HepG2 (cell line): ENCODE results near the gene GFAP. TPM values are rescaled to one million over a fixed set of nuclear protein-coding genes. Genes with fewer than 3 reads are reported as not detected.

Experiments
- CBFB ChIP-seq: sonication (generic); formaldehyde crosslinking; IDR thresholded peaks from 2 replicates; pipeline ENCODE4 v1.4.0; 2020; ENCODE audit warnings: missing genetic modification reagents
- ETS1 ChIP-seq: sonication (generic); formaldehyde crosslinking; IDR thresholded peaks from 2 replicates; pipeline ENCODE4 v1.4.0; 2020; ENCODE audit warnings: missing genetic modification reagents
- FOSL2 ChIP-seq: sonication (generic); formaldehyde crosslinking; IDR thresholded peaks from 2 replicates; pipeline ENCODE4 v1.4.0; 2020; ENCODE audit warnings: missing genetic modification reagents
- FOXA3 ChIP-seq: IDR thresholded peaks from 2 replicates; pipeline ENCODE4 v1.6.1; 2016; ENCODE audit warnings: missing genetic modification reagents, missing compliant biosample characterization
- GABPB1 ChIP-seq: IDR thresholded peaks from 2 replicates; pipeline ENCODE4 v1.6.1; 2016; ENCODE audit warnings: mild to moderate bottlenecking, missing genetic modification reagents, moderate library complexity, missing compliant biosample characterization
- GTF3A ChIP-seq: sonication (generic); formaldehyde crosslinking; conservative IDR thresholded peaks from 2 replicates; pipeline ENCODE4 v1.4.0; 2020; ENCODE audit warnings: mild to moderate bottlenecking, missing genetic modification reagents
- MAFK ChIP-seq, 2 experiments: IDR thresholded peaks in 1 of 2; conservative IDR thresholded peaks in 1 of 2; 2 replicates each; pipeline ENCODE4 v1.6.1; 2011; ENCODE audit warnings: improper control_type of control experiment in 2 of 2, low read length in 2 of 2
- NFATC3 ChIP-seq: sonication (generic); formaldehyde crosslinking; IDR thresholded peaks from 2 replicates; pipeline ENCODE4 v1.5.1; 2020; ENCODE audit warnings: mild to moderate bottlenecking, missing genetic modification reagents
- NFYB ChIP-seq: sonication (generic); formaldehyde crosslinking; IDR thresholded peaks from 2 replicates; pipeline ENCODE4 v1.4.0; 2020; ENCODE audit warnings: missing genetic modification reagents
- NRL ChIP-seq: sonication (generic); formaldehyde crosslinking; IDR thresholded peaks from 2 replicates; pipeline ENCODE4 v1.5.0; 2020; ENCODE audit warnings: missing genetic modification reagents, mild to moderate bottlenecking, moderate library complexity, borderline replicate concordance
- POGZ ChIP-seq: sonication (generic); formaldehyde crosslinking; IDR thresholded peaks from 2 replicates; pipeline ENCODE4 v1.4.0; 2020; ENCODE audit warnings: mild to moderate bottlenecking, missing genetic modification reagents
- RFXANK ChIP-seq: IDR thresholded peaks from 2 replicates; pipeline ENCODE4 v1.6.1; 2016
- RFXAP ChIP-seq: sonication (generic); formaldehyde crosslinking; IDR thresholded peaks from 2 replicates; pipeline ENCODE4 v1.4.0; 2020; ENCODE audit warnings: missing genetic modification reagents, borderline replicate concordance
- RORA ChIP-seq: sonication (generic); formaldehyde crosslinking; IDR thresholded peaks from 2 replicates; pipeline ENCODE4 v1.5.0; 2020; ENCODE audit warnings: mild to moderate bottlenecking, missing genetic modification reagents, moderate library complexity
- SMAD1 ChIP-seq: sonication (generic); formaldehyde crosslinking; IDR thresholded peaks from 2 replicates; pipeline ENCODE4 v1.4.0; 2020; ENCODE audit warnings: missing genetic modification reagents, low read depth, mild to moderate bottlenecking, borderline replicate concordance
- ZNF230 ChIP-seq: sonication (generic); formaldehyde crosslinking; IDR thresholded peaks from 2 replicates; pipeline ENCODE4 v1.4.0; 2020; ENCODE audit warnings: mild to moderate bottlenecking, missing genetic modification reagents
- ZNF263 ChIP-seq: sonication (generic); formaldehyde crosslinking; IDR thresholded peaks from 2 replicates; pipeline ENCODE4 v1.4.0; 2020; ENCODE audit warnings: missing genetic modification reagents
- ZNF296 ChIP-seq: sonication (generic); formaldehyde crosslinking; conservative IDR thresholded peaks from 2 replicates; pipeline ENCODE4 v1.5.0; 2020; ENCODE audit warnings: mild to moderate bottlenecking, missing genetic modification reagents
- ZNF704 ChIP-seq: sonication (generic); formaldehyde crosslinking; IDR thresholded peaks from 2 replicates; pipeline ENCODE4 v1.8.1; 2023; ENCODE audit warnings: mild to moderate bottlenecking, inconsistent platforms, moderate library complexity, missing genetic modification reagents, borderline replicate concordance
- polyA plus RNA-seq, 8 experiments: library from polyadenylated mRNA; depleted of rRNA in 3 of 8; stranded (reverse) in 7 of 8; unstranded in 1 of 8; fragments of >200 nt; fragmentation: Illumina TruSeq in 4 of 8; extraction: Trizol in 4 of 8; gene quantifications; 2 replicates each; pipeline versions ENCODE4 v1.2.1 to v1.2.3, GENCODE V29; 2011 to 2016; ENCODE audit warnings: low read depth in 4 of 8, missing spikeins in 1 of 8, mixed read lengths in 1 of 8; ENCODE audit not compliant: insufficient read depth in 1 of 8
- total RNA-seq, 5 experiments: library from RNA; depleted of rRNA; stranded (reverse); fragments of >200 nt; fragmentation: Illumina TruSeq; extraction: Trizol; gene quantifications; 2 replicates each; pipeline ENCODE4 v1.2.3, GENCODE V29; 2016; ENCODE audit warnings: low read depth in 1 of 5
- TF ChIP-seq, protein P1 (sequence below): sonication (generic); formaldehyde crosslinking; IDR thresholded peaks from 2 replicates; pipeline ENCODE4 v1.4.0; 2020; ENCODE audit warnings: missing genetic modification reagents, mild to moderate bottlenecking, borderline replicate concordance
- TF ChIP-seq, protein P2 (sequence below): sonication (generic); formaldehyde crosslinking; IDR thresholded peaks from 2 replicates; pipeline ENCODE4 v1.4.0; 2020; ENCODE audit warnings: missing genetic modification reagents
- TF ChIP-seq, protein P3 (sequence below): sonication (generic); formaldehyde crosslinking; IDR thresholded peaks from 2 replicates; pipeline ENCODE4 v1.8.0; 2022; ENCODE audit warnings: mild to moderate bottlenecking, missing genetic modification reagents

The GFAP gene
- total and polyA plus RNA-seq, 2 of the 13 experiments (the other 11 are each of a cell fraction or from before 2014, with no cell fraction given): 0.11 to 0.29 TPM

DNA sequence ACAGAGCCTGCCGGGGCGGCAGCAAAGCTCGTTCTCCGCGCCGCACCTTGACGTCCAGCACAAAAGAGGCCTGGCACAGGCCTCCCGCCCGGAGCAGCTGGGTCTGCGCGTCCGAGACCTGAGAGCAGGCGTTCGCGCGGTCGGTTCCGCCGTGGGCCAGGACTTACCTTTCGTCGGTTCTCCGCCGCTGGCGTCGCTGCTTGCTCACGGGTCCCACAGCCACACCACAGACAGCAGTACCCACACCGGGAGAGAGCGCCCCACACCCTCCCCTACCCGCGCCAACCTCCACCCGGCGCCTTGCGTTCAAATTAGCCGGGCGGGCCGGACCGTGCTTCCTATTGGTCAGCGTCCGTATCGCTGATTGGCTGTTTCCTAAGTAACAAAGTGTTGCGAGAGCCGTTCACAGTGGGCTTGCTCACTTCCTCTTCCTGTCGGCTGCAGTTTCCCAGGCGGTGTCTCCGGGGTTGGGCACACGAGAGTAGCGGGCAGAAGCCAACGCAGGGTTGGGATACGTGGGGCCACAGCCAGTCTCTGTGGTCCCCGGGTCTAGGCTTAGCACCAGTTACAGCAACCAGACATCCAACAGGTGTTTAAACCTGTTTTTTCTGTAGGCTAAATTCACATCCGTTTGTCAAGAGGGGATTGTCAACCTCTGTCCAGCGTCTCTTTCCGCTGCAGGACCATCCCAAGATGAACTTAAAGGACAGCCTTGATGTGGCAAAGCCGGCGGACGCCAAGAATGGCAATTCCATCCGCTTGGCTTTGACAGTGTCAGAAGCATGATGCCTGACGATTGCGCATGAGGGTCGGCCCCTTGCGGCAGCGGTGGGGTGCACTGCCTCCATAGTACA is 32.4 kb upstream of the GFAP start, which contains the start of gene KIF18B (continued):
- TF ChIP-seq GABPB1 (CRISPR knock-in tag) (peak; percentile 95), NFYB (CRISPR knock-in tag) (peak; percentile 95), FOXA3 (CRISPR knock-in tag) (peak; percentile 24; the same call in 1 of the 2 replicates), ZNF263 (0 out of 2 replicates have a peak, but pooled peaks have one; percentile 13), ZNF230 (peak; percentile 56; the same call in 1 of the 2 replicates), NFATC3 (no peak; the same call in 1 of the 2 replicates), SMAD1 (no peak), POGZ (peak; percentile 69; the same call in 1 of the 2 replicates), ZNF296 (0 out of 2 replicates have a peak, but pooled peaks have one; percentile 41), CBFB (CRISPR knock-in tag) (no peak; the same call in 1 of the 2 replicates), RFXAP (peak; percentile 82; the same call in 1 of the 2 replicates), RORA (CRISPR knock-in tag) (no peak; the same call in 1 of the 2 replicates), GTF3A (CRISPR knock-in tag) (peak; percentile 93), RFXANK (CRISPR knock-in tag) (0 out of 2 replicates have a peak, but pooled peaks have one; percentile 21), FOSL2 (CRISPR knock-in tag) (peak; percentile 51; the same call in 1 of the 2 replicates), NRL (CRISPR knock-in tag) (peak; percentile 62; the same call in 1 of the 2 replicates), MAFK (conservative IDR thresholded peaks at IDR 0.05 in 1 of 2, IDR thresholded peaks at IDR 0.05 in 1 of 2; ENCODE audit: low read length in 2 of 2) (0 out of 4 replicates have a peak, but pooled peaks have one; percentile 20 to 24), ETS1 (CRISPR knock-in tag) (no peak), ZNF704 (CRISPR knock-in tag) (peak; percentile 92; the same call in 1 of the 2 replicates)
- TF ChIP-seq, protein P1, sequence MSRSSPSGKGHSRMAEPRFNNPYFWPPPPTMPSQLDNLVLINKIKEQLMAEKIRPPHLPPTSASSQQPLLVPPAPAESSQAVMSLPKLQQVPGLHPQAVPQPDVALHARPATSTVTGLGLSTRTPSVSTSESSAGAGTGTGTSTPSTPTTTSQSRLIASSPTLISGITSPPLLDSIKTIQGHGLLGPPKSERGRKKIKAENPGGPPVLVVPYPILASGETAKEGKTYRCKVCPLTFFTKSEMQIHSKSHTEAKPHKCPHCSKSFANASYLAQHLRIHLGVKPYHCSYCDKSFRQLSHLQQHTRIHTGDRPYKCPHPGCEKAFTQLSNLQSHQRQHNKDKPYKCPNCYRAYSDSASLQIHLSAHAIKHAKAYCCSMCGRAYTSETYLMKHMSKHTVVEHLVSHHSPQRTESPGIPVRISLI (CRISPR knock-in tag): peak; percentile 11; the same call in 1 of the 2 replicates
- TF ChIP-seq, protein P2, sequence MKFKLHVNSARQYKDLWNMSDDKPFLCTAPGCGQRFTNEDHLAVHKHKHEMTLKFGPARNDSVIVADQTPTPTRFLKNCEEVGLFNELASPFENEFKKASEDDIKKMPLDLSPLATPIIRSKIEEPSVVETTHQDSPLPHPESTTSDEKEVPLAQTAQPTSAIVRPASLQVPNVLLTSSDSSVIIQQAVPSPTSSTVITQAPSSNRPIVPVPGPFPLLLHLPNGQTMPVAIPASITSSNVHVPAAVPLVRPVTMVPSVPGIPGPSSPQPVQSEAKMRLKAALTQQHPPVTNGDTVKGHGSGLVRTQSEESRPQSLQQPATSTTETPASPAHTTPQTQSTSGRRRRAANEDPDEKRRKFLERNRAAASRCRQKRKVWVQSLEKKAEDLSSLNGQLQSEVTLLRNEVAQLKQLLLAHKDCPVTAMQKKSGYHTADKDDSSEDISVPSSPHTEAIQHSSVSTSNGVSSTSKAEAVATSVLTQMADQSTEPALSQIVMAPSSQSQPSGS (CRISPR knock-in tag): no peak
- TF ChIP-seq, protein P3, sequence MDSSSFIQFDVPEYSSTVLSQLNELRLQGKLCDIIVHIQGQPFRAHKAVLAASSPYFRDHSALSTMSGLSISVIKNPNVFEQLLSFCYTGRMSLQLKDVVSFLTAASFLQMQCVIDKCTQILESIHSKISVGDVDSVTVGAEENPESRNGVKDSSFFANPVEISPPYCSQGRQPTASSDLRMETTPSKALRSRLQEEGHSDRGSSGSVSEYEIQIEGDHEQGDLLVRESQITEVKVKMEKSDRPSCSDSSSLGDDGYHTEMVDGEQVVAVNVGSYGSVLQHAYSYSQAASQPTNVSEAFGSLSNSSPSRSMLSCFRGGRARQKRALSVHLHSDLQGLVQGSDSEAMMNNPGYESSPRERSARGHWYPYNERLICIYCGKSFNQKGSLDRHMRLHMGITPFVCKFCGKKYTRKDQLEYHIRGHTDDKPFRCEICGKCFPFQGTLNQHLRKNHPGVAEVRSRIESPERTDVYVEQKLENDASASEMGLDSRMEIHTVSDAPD (CRISPR knock-in tag): 0 out of 2 replicates have a peak, but pooled peaks have one; percentile 36
